ENCODE measurements around the gene SENP1.

Gene SENP1

GRCh38 chr12:48015954-48016353, 89.9 kb downstream of the SENP1 start:
- no peak for DNase-seq

- DNase-seq, result no peak
These were observed 90.8 kb downstream of the SENP1 start for GRCh38 chr12:48015129-48015528.

GRCh38 chr12:48013287-48013686, 92.6 kb downstream of the SENP1 start:
- DNase-seq, result no peak

GRCh38 chr12:48012070-48012469, 93.8 kb downstream of the SENP1 start:
- DNase-seq, result no peak

GRCh38 chr12:48010366-48010970, 95.4 kb downstream of the SENP1 start:
- no peak for DNase-seq

- DNase-seq, result no peak
These were observed 96.4 kb downstream of the SENP1 start for GRCh38 chr12:48009471-48009870.

GRCh38 chr12:48008950-48009349, 96.9 kb downstream of the SENP1 start:
- no peak for DNase-seq

- no peak for DNase-seq
These were observed 97.5 kb downstream of the SENP1 start for GRCh38 chr12:48008349-48008748.

- DNase-seq, result no peak
These were observed 98.7 kb downstream of the SENP1 start for GRCh38 chr12:48007206-48007605.

GRCh38 chr12:48005750-48006021, 100.2 kb downstream of the SENP1 start:
- DNase-seq, result no peak

- DNase-seq, result no peak
These were observed 100.7 kb downstream of the SENP1 start for GRCh38 chr12:48005001-48005749.

GRCh38 chr12:48004053-48004941, 101.6 kb downstream of the SENP1 start, which contains the start of gene COL2A1:
Gene COL2A1 (minus strand): TSS chr12:48004476. CDS start chr12:48004321, 155 bp downstream.
- DNase-seq, result peak; percentile 24 to 53 (median 29)

- peak in 1 of 3 donors; percentile 4 for DNase-seq
These were observed 102.4 kb downstream of the SENP1 start for GRCh38 chr12:48003226-48004052.

GRCh38 chr12:48002773-48003218, 103.1 kb downstream of the SENP1 start:
- peak in 1 of 3 donors; percentile 42 for DNase-seq

- no peak for DNase-seq
These were observed 103.5 kb downstream of the SENP1 start for GRCh38 chr12:48002414-48002730.

- DNase-seq, result peak; percentile 33 to 51 (median 35)
These were observed 104.1 kb downstream of the SENP1 start for GRCh38 chr12:48001505-48002413.

- DNase-seq, result peak; percentile 70 to 72 (median 71)
These were observed 104.9 kb downstream of the SENP1 start for GRCh38 chr12:48000878-48001504.

GRCh38 chr12:47999816-48000215, 106.1 kb downstream of the SENP1 start:
- DNase-seq, result no peak

- no peak for DNase-seq
These were observed 108.6 kb downstream of the SENP1 start for GRCh38 chr12:47997321-47997720.

- DNase-seq, result no peak
These were observed 109.9 kb downstream of the SENP1 start for GRCh38 chr12:47995981-47996401.

- DNase-seq, result no peak
These were observed 112.4 kb downstream of the SENP1 start for GRCh38 chr12:47993491-47993890.

Measured in suppressor macrophage treated with lipopolysaccharide for 1 hour (primary cell).